Nucleus accumbens (tissue), 56 donors: ENCODE measurements around the gene RTRAF.

Source experiments
- DNase-seq, 56 donors: peaks; one replicate each; lab custom pipeline; 2025; lab: John Stamatoyannopoulos, UW

Gene RTRAF

DNA sequence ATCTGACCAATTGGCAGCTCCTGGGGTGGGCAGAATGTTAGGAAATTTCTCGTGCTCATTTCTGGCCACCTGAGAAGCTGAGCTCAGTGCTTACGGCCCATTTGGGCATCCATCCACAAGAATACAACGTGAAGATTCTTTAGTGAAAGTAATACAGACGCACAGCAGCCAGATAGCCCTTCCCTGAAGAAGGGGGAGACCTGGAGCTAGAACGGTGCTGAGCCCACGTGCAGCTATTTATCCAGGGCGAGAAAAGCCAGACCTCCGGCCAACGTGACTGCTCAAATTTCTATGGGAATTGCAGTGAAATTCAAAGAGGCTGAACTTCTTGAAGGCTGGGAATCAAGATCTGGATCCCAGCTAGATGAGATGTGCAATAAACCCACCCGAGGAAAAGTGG lies 58.8 kb downstream of the RTRAF start:
- no peak for DNase-seq

DNA sequence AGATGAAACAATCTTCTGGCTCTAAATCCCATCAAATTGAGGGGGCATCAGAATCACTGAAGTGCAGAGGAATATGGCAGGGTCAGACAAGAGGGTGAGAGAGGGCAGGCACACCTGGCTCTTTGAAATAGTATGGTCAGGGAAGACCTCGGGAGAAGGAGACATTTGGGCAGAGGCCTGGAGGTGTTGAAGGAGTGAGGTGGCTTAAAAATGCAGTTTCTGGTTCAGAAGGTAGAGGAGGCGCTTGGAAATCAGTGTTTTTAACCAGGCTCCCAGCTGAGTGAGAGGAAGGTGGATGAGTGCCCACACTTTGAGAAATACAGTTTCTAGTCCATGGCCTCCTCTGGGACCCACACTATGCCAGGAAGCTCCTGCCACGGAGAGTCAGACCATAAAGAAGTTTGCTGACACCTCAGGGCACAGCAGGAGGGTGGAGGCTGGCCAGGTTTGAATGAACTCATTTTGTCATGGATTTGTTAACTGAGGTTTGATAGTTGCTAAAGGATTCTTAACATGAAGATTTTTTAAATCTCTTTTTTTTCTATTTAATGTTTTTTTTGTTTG lies 59.4 kb downstream of the RTRAF start:
- no peak for DNase-seq

GRCh38 chr14:52049271-52049670 lies 59.9 kb downstream of the RTRAF start:
- DNase-seq, result no peak

DNA sequence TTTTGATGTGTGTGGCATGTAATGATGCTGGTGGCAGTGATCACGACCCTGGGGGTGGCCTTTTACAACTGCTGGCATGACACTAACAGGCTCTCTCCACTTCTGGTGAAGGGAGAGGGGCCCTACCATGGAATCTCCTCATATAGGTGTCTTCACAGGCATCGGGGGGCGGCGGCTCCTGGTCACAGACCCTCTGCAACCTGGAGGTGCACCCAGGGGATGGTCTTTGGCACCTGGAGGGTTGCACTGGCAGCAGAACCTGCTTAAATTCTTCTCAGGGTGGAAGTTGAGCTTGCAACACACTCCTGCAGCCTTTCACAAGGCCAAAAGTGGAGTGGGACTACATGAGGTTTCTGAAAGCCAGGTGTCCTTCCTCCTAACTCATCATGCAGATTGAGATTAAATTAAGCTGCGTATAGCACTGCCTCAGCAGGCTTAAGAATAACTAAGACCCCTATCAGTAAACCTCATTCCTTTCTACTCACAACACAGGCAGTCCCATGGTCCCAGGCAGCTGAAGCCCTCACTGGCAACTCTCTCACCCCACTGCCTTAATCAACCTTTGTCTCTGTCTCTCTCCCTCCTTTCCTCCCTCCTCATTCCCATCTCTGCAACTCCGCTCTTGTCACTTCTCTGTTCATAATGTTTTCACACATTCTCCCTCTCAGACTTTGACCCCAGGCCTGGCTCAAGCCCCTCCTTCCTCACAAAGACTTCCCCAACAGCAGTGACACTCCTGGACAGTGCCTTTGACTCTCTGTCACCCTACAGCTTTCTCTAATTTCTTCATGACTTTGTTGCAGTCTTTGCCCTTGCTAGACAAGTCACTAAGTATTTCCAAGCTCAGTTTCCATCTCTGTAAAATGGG lies 60.6 kb downstream of the RTRAF start:
- no peak for DNase-seq

DNA sequence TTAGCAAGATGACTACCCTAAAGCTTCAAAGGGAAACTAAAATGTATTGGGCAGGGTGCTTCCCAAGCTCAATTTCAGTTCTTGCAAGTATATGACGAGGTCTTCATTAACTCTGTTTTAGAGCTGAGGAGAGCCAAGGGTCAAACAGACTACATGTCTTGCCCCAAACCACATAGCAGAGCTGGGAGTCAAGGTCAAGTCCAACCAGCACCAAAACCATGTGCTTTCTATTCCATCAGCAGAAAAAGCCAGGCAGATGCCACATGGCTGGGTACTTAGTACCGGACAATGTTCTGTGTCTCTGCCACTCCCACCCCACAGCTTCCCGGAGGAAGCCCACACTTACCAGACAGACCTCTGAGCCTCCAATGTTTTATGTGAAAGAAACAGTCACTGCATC lies 61.9 kb downstream of the RTRAF start:
- no peak for DNase-seq

GRCh38 chr14:52051871-52052270 lies 62.5 kb downstream of the RTRAF start:
- no peak for DNase-seq

DNA sequence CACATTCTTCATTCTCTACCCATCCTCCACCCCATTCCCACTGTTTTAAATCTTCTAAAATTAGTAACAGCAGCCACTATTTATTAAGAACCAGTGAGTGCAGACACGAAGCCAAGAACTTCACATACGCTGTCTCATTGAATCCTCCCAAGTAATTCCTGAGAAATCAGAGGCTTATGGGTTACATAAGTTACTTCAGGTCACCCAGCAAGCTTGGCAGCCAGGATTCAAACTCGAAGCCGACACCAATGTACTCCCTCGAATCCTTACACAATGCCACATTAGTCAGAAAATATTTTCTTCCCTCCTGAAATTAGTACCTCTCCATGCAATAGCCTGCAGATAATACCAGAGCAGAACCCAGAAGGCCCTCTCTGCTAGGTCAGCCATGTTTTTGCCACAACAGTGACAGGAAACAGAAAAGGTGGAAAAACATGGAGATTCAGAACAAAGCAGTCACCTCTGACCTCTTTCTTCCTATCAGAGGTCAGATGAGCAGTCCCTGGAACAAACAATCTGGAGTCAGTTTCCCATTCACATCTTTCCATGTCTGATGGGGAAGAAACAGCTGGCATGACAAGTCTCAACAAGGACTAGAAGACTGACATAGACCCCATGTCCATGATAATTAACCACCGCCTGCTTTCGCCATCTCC lies 63.1 kb downstream of the RTRAF start:
- no peak for DNase-seq

GRCh38 chr14:52053044-52053443 lies 63.7 kb downstream of the RTRAF start:
- DNase-seq, result no peak

- DNase-seq, result no peak
Measured at GRCh38 chr14:52054678-52055077, 65.3 kb downstream of the RTRAF start.

DNA sequence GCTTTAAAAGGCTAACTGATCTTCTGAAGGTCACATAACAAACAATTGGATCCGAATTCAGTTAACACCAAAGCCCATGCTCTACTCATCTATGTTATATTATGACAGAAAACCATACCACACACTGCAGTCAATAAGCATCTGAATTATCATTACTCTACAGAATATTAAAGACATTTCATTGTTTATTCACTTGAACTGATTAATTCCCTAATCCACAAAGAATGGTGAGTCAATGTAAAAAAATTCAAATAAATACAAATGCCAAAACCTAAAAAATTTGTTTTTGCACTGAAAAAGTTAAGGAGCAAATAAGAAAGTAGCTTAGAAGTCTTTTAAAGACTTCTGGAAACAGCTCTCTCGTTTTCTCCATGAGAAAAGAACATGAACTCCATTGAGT lies 65.8 kb downstream of the RTRAF start:
- DNase-seq, result no peak

DNA sequence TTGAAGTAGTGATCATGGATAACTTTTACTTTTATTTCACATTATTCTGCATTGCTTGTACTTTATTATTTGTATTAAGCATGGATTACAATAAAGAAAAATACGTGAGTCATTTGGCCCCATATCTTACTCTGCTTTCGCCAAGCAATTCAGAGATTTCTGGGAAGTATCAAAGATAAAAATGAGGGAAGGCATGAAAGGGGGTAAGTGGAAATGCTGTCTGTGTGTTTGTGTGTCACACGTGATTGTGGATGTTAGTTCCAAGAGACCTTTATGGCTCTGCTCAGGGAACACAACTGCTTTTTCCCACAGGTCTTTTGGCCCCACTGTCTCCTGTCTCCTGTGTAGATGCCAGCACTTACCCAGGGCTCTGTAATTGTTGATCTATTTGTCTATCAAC lies 69.0 kb downstream of the RTRAF start:
- no peak for DNase-seq

GRCh38 chr14:52059649-52060048 lies 70.3 kb downstream of the RTRAF start:
- no peak for DNase-seq

DNA sequence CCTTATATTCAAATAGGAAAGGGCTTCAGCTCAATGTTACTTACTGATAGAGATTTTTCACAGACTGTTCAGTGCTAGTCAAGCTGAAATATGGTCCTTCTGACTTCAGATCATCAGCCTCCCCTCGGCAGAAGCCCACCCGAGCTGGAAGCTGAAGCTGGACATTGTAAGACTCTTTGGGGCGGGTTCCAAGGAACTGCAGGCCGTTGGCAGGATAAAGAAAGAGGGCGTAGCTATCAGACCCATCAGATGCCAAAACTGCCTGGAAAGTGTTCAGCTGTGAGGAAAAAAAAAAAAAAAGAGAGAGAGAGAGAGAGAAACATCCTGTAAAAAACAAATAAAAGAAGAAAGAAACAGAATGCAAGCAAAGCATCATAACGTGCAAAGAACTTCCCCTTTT lies 70.7 kb downstream of the RTRAF start:
- no peak for DNase-seq
